IPS-NIHi7 (cell line): ENCODE results near the gene PNP.
"Not testable (repeated sequence)": the region's sequence is repeated elsewhere in the genome, so short reads cannot be mapped to it uniquely, and the experiment has no call there.

ENCODE experiments used
- DNase-seq: peaks from one replicate; pipeline ENCODE4 v3.0.0; 2012; ENCODE audit warnings: mixed read lengths; ENCODE audit errors: extremely low spot score

PNP gene

GRCh38 chr14:20489093-20489994 lies 20.1 kb downstream of the PNP start:
- DNase-seq, result no peak

- DNase-seq, result no peak
Measured at GRCh38 chr14:20490563-20490962, 21.4 kb downstream of the PNP start.

GRCh38 chr14:20492486-20492885 lies 23.3 kb downstream of the PNP start:
- no peak for DNase-seq

DNA sequence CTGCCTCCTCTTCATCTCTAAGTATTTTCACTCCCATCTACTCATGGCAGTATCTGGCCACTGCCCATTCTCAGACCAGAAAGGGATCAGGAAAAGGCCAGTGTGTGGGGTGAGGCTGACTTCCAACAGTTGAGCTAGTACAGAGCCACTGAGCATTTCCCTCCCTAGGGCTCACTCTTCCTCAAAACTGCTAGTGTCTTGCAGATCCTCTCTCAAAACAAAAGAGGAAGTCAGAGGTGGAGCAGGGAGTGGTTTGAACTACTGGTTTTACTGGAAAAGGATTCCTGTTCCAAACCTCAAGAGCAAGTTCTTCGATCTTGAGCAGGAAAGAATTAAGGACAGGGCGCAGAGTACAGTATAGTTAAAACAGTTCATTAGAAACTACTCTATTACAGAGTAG lies 24.4 kb downstream of the PNP start:
- no peak for DNase-seq

- DNase-seq, result no peak
Measured at GRCh38 chr14:20494935-20495766, 25.9 kb downstream of the PNP start.

DNA sequence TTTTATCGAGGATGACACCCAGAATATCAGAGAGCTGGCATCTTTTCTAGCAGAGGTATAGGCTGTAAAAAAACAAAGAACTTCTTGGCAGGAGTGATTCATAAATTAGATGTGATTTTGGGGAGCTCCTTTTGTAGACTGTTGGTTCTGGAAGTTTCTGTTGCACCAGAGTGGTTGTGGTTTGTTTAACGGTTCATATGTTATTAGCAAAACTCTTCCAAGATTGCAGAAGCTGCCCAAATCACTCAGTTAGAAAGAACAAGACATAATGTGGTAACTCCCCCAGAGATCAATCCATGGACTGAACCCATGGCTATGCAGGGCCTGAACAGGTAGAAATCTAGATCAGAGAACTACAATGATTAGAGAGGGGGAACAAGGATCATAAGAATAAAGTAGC lies 29.4 kb downstream of the PNP start:
- DNase-seq, result no peak

- DNase-seq, result peak; percentile 60
Measured at GRCh38 chr14:20499108-20499507, 29.9 kb downstream of the PNP start.

DNA sequence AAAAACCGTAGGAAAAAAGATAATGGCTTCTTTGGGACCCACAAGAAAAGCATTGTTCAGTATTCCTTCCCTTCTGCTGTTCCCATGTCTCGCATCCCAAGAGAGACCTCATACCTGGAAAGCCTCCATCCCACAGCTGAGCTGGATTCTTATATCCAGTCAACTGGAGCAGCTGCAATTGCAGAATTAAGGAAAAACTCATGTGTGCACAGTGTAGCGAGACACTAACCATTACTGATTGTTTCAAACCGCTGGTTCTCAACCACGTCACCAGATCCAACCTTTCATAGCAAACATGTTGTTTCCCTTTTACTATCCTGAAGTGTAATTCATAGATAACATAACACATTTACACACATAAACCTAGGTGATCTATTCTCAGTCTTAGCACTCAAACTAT lies 30.7 kb downstream of the PNP start:
- DNase-seq, result no peak

GRCh38 chr14:20501346-20501745 lies 32.1 kb downstream of the PNP start:
- DNase-seq, result no peak

DNA sequence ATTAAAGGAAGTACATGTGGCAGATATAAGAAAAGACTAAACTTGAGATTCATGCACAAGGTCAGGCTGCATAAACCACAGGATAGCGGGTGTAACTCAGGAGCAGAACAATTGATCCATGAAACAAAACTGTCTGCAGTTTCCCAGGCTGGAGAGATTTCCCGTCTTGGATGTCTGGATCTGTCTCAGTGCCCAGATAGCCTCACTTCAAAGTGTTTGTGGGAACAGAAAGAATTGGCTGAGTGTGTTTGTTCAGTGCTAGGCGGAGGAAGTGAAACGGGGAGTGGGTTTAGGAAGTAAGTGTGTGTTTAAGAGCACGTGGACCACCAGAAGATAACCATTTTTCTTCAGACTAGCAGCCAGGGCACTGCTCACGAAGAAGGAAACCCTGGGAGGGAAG lies 34.7 kb downstream of the PNP start:
- no peak for DNase-seq

DNA sequence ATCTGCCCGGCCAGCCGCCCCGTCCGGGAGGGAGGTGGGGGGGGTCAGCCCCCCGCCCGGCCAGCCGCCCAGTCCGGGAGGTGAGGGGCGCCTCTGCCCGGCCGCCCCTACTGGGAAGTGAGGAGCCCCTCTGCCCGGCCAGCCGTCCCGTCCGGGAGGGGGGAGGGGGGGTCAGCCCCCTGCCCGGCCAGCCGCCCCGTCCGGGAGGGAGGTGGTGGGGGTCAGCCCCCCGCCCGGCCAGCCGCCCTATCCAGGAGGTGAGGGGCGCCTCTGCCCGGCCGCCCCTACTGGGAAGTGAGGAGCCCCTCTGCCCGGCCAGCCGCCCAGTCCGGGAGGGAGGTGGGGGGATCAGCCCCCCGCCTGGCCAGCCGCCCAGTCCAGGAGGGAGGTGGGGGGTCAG lies 37.1 kb downstream of the PNP start:
- not testable (repeated sequence) for DNase-seq

GRCh38 chr14:20506752-20507151 lies 37.5 kb downstream of the PNP start:
- not testable (repeated sequence) for DNase-seq

- DNase-seq, result not testable (repeated sequence)
Measured at GRCh38 chr14:20507537-20507936, 38.3 kb downstream of the PNP start.

DNA sequence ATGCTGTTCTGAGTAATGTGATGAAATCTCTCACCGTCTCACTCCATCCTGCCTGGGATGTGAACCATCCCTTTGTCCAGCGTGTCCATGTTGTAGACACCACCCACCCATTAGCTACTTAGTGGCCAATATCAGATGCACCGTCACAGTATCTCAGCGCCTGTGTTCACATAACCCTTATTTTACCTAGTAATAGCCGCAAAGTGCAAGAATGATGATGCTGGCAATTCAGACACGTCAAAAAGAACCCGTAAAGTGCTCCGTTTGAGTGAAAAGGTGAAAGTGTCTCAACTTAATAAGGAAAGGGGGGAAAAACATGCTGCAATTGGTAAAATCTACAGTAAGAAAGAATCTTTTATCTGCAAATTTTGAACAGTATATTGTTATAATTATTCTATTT lies 39.2 kb downstream of the PNP start:
- DNase-seq, result no peak

- DNase-seq, result no peak
Measured at GRCh38 chr14:20512177-20512905, 43.1 kb downstream of the PNP start.

DNA sequence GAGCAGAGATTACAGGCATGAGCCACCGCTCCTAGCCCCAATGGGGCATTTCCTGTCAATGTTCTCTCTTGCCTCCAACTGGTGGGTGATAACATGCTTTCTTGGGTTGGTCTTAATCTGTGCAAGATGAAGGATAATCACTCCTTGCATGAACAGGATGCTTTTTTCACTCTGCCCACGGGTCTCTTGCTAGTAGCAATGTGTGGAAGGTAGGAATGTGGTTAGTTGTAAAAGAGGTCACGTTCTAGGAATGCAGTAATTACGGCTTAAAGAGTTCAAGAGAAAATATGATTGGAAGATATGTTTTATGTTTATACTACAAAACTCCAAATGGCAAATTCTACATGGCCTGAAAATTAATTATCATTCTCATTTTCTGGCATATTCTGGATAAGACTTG lies 46.6 kb downstream of the PNP start:
- no peak for DNase-seq

GRCh38 chr14:20516921-20517320 lies 47.7 kb downstream of the PNP start:
- no peak for DNase-seq

DNA sequence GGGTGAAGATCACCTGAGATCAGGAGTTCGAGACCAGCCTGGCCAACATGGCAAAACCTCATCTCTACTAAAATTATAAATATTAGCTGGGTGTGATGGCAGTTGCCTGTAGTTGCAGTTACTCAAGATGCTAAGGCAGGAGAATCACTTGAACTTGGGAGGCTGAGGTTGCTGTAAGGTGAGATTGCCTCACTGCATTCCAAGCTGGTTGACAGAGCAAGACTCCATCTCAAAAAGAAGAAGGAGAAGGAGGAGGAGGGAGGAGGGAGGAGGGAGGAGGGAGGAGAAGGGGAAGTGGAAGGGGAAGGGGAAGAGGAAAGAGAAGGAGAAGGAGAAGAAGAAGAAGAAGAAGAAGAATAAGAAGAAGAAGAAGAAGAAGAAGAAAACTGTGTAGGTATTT lies 53.1 kb downstream of the PNP start:
- DNase-seq, result no peak

DNA sequence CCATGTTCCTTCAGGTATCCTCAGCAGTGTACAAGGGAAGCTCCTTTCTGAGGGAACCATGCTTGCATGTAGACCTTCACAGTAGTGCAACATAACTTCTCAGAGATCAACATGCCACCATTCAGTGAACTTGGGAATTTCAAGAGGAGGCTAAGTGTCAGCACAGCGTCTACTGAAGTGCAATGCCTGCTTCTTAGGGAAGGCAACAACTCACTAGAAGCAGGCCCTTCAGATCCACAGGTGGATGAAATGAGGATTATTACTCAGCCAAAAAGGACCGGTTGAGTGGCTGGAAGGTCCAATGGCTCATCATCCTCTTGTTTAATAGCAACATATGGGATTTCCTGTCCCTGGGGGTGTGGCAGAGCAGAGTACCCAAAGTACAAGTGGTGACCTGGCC lies 54.8 kb downstream of the PNP start:
- DNase-seq, result no peak
